ENCODE data around the gene SREBF1. TPM values are rescaled to one million over a fixed set of nuclear protein-coding genes. Genes with fewer than 3 reads are reported as not detected.
A peak's percentile ranks its signal among the peaks of the same experiment; 100 is the strongest.

Gene SREBF1
- total and polyA plus RNA-seq, 3 donors from 2014 or later, result 142 to 256 (median 239) TPM

- H3K27ac ChIP-seq, result peak overlapping the region in 1 of 2 donors; percentile 41
- 80 to 82% methylated on average over 2 of the region's 2 CpGs for WGBS, 2 donors
These were observed 4.8 kb downstream of the SREBF1 start for GRCh38 chr17:17832032-17832363.

GRCh38 chr17:17831208-17832031 is 5.4 kb downstream of the SREBF1 start:
- Histone ChIP-seq H3K4me3 (no peak overlapping the region), H3K27me3 (no peaks in the 10 kb centered on the region), H3K9me3 (no peaks in the 10 kb centered on the region), H3K36me3 (ENCODE audit: low read depth, missing control alignments) (no peaks in the 10 kb centered on the region), H3K27ac (peak overlapping the region in 1 of 2 donors; percentile 41), H3K4me1 (peaks cover 34% of the 10 kb centered on the region)
- no peak for TF ChIP-seq CTCF (IDR thresholded peaks at IDR 0.05)
- no peak for TF ChIP-seq POLR2A (IDR thresholded peaks at IDR 0.05)
- intact Hi-C loops (cut with DNase I; ENCODE audit: low total_unique reads), result no loop called here
- 61 to 80% methylated on average over 2 to 12 of the region's 12 CpGs for WGBS, 2 donors
- no peak for DNase-seq

More at GRCh38 chr17:17832032-17832363, 4.8 kb downstream of the SREBF1 start:
- Histone ChIP-seq H3K9me3 (no peaks in the 10 kb centered on the region), H3K36me3 (ENCODE audit: low read depth, missing control alignments) (no peaks in the 10 kb centered on the region), H3K4me1 (peaks cover 34% of the 10 kb centered on the region), H3K4me3 (no peak overlapping the region), H3K27me3 (no peaks in the 10 kb centered on the region)
- no peak for DNase-seq
- TF ChIP-seq POLR2A (IDR thresholded peaks at IDR 0.05), result no peak
- TF ChIP-seq CTCF (IDR thresholded peaks at IDR 0.05), result no peak
- intact Hi-C loops (cut with DNase I; ENCODE audit: low total_unique reads), result no loop called here

GRCh38 chr17:17830740-17831207 is 6.0 kb downstream of the SREBF1 start:
- H3K27me3 ChIP-seq, result no peaks in the 10 kb centered on the region
- no peak for TF ChIP-seq POLR2A (IDR thresholded peaks at IDR 0.05)
- TF ChIP-seq CTCF (IDR thresholded peaks at IDR 0.05), result no peak
- no peak overlapping the region for H3K4me3 ChIP-seq
- H3K9me3 ChIP-seq, result no peaks in the 10 kb centered on the region
- intact Hi-C loops (cut with DNase I; ENCODE audit: low total_unique reads), result no loop called here
- no peak for DNase-seq
- no peak overlapping the region for H3K27ac ChIP-seq
- H3K4me1 ChIP-seq, result peaks cover 38% of the 10 kb centered on the region
- WGBS, 2 donors, result 49 to 86% methylated on average over 4 to 5 of the region's 6 CpGs
- H3K36me3 ChIP-seq (ENCODE audit: low read depth, missing control alignments), result no peaks in the 10 kb centered on the region

GRCh38 chr17:17830269-17830567 is 6.6 kb downstream of the SREBF1 start:
- Histone ChIP-seq H3K9me3 (no peaks in the 10 kb centered on the region), H3K27ac (no peak overlapping the region), H3K4me1 (peaks cover 37% of the 10 kb centered on the region), H3K4me3 (no peak overlapping the region), H3K36me3 (ENCODE audit: low read depth, missing control alignments) (no peaks in the 10 kb centered on the region), H3K27me3 (no peaks in the 10 kb centered on the region)
- no peak for DNase-seq
- intact Hi-C loops (cut with DNase I; ENCODE audit: low total_unique reads), result no loop called here
- no peak for TF ChIP-seq POLR2A (IDR thresholded peaks at IDR 0.05)
- TF ChIP-seq CTCF (IDR thresholded peaks at IDR 0.05), result no peak
- WGBS, 2 donors, result 90 to 100% methylated on average over 2 of the region's 2 CpGs
